HG03460 (cell line): Measurements from ENCODE around the gene ARHGAP11A.

ENCODE experiments used
- ATAC-seq: cut with Tn5 transposase; IDR thresholded peaks from one replicate; pipeline ENCODE4 v1.9.1; 2021; ENCODE audit not compliant: unreplicated experiment

The ARHGAP11A gene

DNA sequence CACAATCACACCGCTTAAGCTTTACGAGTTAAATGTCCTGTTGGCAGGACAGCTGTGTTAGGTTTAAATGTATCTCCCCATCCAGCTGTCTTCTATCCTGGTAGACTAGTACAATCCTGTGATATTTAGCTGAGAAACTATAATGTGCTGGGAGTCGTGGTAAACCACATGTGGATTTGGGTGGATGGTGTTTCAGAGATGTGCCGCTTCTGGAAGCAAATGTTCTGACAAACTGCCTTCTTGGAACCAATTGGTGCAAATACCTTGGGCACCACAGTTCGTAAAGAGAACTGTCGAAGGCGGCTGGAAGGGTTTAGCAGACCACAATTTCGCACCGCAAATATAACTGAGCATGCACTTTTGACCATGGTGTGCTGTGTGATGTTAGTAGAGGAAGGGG, 41.2 kb downstream of the ARHGAP11A start:
- ATAC-seq: no peak

GRCh38 chr15:32657198-32657883, 42.0 kb downstream of the ARHGAP11A start:
- no peak for ATAC-seq

GRCh38 chr15:32657941-32658340, 42.6 kb downstream of the ARHGAP11A start:
- no peak for ATAC-seq

DNA sequence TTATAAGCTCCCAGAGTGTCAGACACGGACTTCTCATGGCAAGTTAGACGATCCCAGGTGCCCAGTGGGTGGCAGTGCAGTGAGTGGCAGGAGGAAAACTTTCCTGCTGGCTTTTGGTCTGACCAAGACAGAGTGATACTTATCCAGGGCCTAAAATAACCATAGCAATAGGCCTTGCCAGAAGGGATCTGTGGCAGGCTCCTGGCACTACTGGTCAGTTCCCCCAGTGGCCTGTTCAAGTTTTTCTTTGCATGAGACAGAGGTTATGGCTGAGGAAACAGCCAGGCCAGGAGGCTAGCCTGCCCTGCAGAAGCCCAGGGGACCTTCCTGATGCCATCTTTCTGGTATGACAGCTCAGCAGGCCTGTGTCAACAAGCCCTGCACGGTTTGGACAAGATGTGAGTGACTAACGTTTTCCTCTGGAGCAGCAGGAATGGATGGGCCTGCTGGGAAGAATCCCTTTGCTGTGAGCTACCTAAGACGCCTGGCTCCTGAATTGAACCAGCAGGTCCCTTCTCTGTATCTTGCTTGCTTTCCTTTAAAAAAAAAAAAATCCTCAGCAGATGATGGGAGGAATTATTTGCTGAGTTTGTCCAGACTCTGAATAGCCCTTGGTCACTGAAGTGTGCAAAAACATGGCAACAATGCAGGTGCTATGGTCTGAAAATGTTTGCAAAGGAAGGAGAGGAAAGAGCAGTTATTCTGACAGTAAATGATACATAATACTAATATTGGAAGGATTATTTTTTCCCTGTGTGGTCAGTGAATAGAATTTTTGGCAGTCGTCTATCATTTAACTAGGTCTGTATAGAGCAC, 44.2 kb downstream of the ARHGAP11A start:
- no peak for ATAC-seq

GRCh38 chr15:32663671-32664070, 48.4 kb downstream of the ARHGAP11A start:
- ATAC-seq: no peak

- ATAC-seq: no peak
Observed at GRCh38 chr15:32664796-32665195, 49.5 kb downstream of the ARHGAP11A start.

- no peak for ATAC-seq
Observed at GRCh38 chr15:32667321-32667720, 52.0 kb downstream of the ARHGAP11A start.

DNA sequence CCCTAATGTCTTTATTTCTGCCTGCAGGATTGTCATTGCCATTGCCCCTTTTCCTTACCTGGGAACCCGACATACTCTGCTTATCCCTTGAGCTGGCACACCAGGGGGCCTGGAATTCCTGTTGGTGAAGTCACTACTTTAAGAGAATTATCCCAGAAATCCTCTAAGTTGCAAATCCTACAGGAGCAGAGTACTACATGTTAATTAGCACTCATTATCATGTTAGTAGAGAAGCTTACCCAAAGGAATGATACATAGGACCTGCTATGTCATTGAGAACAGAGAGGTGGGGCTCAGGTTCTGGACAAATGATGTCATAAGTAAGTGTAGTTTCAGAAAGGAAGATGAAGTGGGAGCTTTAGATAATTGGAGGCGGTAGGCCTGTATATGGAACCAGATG, 53.6 kb downstream of the ARHGAP11A start:
- ATAC-seq: no peak

DNA sequence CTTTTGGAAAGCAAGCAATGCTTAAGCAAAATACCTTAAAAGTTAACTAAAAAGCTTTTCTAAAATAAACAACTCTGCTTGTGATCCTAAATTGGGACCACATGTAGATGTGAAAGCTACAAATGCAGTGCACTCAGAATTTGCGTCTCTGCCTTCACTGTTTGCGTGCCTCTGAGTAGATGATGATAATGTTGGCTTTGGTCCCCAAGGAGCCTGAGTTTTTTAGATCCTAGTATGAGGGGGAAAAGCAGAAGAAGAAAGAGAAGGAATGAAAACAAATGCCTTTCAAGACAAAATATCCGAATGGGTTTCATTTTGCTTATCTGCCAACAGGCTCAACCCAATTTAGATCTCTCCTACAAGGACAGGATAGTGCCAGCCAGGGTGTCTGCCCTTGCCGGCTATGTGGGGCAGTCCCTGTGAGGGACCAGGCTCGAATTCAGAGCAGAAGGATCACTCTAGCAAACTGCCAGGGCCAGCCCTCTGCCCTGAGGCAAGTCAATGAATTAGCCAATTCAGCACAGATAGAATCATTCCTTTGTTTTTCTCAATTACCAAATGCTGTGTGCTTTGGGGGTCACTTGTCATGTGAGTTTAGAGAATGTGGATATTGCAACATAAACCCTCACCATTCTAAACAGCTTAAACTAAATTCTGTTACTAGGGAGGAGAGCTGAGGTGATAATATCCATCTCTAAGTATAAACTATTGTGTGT, 54.8 kb downstream of the ARHGAP11A start:
- no peak for ATAC-seq

DNA sequence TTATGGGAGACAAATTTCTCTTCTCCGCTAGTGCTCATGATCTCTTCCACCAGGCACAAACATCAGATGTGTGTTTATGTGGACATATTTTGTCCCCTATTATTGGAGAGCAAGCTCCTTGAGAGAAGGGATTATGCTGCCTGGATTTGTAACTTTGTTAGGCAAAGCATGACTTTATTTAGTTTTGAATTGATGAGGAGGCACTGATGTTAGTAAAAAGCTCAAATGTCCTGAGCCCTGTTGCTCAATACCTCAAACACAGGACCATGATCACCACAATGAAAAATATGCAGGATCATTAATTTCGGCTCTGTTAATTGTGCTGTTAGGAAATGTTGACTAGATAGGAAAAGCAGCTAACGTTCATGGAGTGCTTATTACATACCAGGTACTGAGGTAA, 55.3 kb downstream of the ARHGAP11A start:
- ATAC-seq: no peak

- ATAC-seq: no peak
Observed at GRCh38 chr15:32671339-32672325, 56.3 kb downstream of the ARHGAP11A start.

DNA sequence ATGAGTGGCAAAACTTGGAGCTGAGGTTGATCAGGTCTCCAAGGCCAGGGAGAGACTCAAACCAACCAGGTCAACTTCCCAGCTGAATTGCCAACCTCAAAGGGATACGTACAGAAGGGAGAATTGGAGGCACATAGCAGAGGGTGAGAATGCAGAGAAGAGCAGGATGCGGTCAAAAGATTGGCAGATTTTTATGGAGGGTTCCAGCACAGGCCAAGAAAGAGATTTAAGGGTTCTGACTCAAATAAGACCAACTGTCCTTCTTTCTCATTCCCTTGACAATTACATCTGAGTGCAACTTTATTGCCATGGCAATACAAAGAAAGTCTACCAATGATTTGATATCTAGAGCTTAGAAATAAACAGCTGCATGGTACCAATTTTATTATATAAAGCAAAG, 59.4 kb downstream of the ARHGAP11A start:
- ATAC-seq: no peak

DNA sequence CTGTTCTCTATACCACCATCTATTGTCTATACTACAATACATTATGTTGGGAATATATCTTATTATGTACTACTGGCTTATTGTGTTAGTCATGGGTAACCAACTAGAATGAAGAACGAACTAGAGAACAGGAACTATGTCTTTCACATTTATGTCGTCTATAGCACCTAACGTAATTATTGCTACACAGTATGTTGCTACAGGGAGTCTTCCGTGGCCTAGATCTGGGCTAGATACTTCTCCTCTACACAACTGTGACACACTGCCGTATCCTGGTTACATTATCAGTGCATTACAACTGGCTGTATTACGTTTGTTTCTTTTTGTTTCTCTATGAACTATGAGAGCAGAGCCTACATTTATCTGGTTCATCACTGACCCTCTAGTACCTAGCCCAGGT, 60.2 kb downstream of the ARHGAP11A start:
- no peak for ATAC-seq

DNA sequence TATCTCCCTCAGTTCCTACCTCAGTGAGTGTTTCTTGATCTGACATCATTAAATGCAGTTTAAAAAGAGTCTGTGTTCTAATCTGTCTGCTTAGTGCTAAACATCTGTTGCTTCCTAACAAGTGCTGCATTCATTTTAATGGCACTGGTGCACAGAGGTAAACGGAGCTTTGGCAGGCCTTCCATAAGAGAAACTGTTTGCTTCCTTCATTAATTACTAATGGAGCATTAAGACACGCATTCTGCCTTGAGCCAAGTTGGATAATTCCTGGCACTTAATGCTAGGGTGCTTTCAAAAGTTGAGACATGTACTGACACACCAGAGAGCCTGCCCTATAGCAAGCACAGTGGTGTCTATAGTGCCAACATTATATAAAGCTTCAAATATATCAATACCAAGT, 60.9 kb downstream of the ARHGAP11A start:
- ATAC-seq: no peak

GRCh38 chr15:32677238-32677750, 62.0 kb downstream of the ARHGAP11A start:
- no peak for ATAC-seq

- ATAC-seq: no peak
Observed at GRCh38 chr15:32679298-32679690, 64.0 kb downstream of the ARHGAP11A start.

DNA sequence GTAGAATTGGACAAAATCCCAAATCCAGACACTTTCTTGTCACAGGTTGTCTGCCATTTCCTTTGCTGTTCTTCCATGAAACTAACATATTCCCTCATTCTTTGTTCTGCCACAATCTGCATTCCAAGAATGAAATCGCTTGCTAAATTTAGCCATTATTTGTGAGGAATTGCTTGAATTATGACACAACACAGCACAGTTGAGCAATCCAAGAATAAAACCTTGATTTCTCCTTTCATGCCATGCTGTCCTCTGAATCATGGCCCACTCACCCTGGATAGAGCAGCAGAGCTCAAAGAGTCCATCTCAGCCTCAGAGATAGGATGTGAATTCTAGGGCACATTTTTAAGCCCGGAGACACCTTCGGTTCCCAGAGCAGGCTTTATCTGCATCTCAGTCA, 67.3 kb downstream of the ARHGAP11A start:
- no peak for ATAC-seq

GRCh38 chr15:32682977-32683630, 67.8 kb downstream of the ARHGAP11A start:
- no peak for ATAC-seq

GRCh38 chr15:32683906-32684584, 68.7 kb downstream of the ARHGAP11A start:
- no peak for ATAC-seq
